ENCODE results near the gene PDLIM4.

The PDLIM4 gene

DNA sequence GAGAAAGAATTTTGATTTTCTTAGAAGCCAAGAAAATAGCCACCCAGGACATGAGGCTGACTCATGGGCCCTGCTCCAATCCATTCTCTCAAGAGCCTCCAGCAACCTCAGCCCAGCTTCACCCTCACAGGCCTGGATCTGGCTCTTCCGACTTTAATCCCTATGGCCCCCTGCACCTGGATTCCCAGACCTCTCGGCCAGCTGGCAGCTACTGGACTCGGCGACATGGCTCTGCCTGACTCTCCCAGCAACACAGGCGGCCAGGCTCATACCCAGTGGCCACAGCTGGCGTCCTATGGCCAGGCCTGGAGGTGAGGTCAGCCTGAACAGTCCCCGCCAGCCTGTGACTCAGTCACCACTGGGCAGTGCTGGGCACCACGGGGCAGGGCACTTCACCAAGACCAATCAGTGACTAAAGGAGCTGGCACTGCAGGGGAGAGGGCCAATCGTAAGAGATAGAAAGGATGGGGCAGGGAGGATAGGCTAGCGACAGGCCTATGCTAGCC is 6.2 kb upstream of the PDLIM4 start:
- Histone ChIP-seq H3K27me3 (ENCODE audit: insufficient read depth, poor library complexity, severe bottlenecking) (no peaks in the 10 kb centered on the region), H3K27ac (replicated peaks) (no peak overlapping the region), H3K4me3 (replicated peaks; ENCODE audit: insufficient read depth, low read length) (no peak overlapping the region)
- DNase-seq (ENCODE audit: low read depth in 1 of 2, low spot score in 1 of 2), result no peak
- TF ChIP-seq GABPA (IDR thresholded peaks at IDR 0.05; ENCODE audit: low read depth), result no peak
- no peak for TF ChIP-seq POLR2AphosphoS5 (IDR thresholded peaks at IDR 0.05; ENCODE audit: low read depth)
- no peak for TF ChIP-seq REST (IDR thresholded peaks at IDR 0.05; ENCODE audit: insufficient replicate concordance, low read depth)
- TF ChIP-seq CTCF (IDR thresholded peaks at IDR 0.05; ENCODE audit: insufficient read depth, low read length), result no peak
- TF ChIP-seq SPI1 (IDR thresholded peaks at IDR 0.05; ENCODE audit: borderline replicate concordance, low read depth), result no peak

- no peak overlapping the region for H3K4me3 ChIP-seq (replicated peaks; ENCODE audit: insufficient read depth, low read length)
These were observed 4.5 kb upstream of the PDLIM4 start for GRCh38 chr5:132253008-132253441.

More at GRCh38 chr5:132253008-132253441, 4.5 kb upstream of the PDLIM4 start:
- Histone ChIP-seq H3K27ac (replicated peaks) (peak overlapping the region; percentile 56), H3K27me3 (ENCODE audit: insufficient read depth, poor library complexity, severe bottlenecking) (no peaks in the 10 kb centered on the region)
- DNase-seq (ENCODE audit: low read depth in 1 of 2, low spot score in 1 of 2), result peak; percentile 23 to 67
- TF ChIP-seq CTCF (IDR thresholded peaks at IDR 0.05; ENCODE audit: insufficient read depth, low read length) (no peak), POLR2AphosphoS5 (IDR thresholded peaks at IDR 0.05; ENCODE audit: low read depth) (peak; percentile 41; the same call in 1 of the 2 replicates), GABPA (IDR thresholded peaks at IDR 0.05; ENCODE audit: low read depth) (no peak), SPI1 (IDR thresholded peaks at IDR 0.05; ENCODE audit: borderline replicate concordance, low read depth) (peak; percentile 25; the same call in 1 of the 2 replicates), REST (IDR thresholded peaks at IDR 0.05; ENCODE audit: insufficient replicate concordance, low read depth) (no peak)
